Transverse colon (tissue), 4 donors: ENCODE measurements around the gene IL1RN. TPM values are rescaled to one million over a fixed set of nuclear protein-coding genes. Genes with fewer than 3 reads are reported as not detected.

Experiments
- DNase-seq: peaks from one replicate; pipeline ENCODE4 v3.0.0-alpha.2; 2019
- H3K27ac ChIP-seq, 4 donors: fragments of 200-600 bp; sonication (generic); 2 replicates each; pipeline ENCODE4 v1.5.1; 2016 to 2018; ENCODE audit warnings: inconsistent platforms in 4 of 4
- H3K27me3 ChIP-seq: fragments of 200-600 bp; sonication (generic); 2 replicates; pipeline ENCODE4 v1.5.1; 2017; ENCODE audit warnings: inconsistent platforms
- H3K36me3 ChIP-seq, 4 donors: fragments of 200-600 bp; sonication (generic); 2 replicates each; pipeline ENCODE4 v1.5.1; 2017 to 2019; ENCODE audit warnings: inconsistent platforms in 4 of 4
- H3K4me1 ChIP-seq, 4 donors: fragments of 200-600 bp; sonication (generic); 2 replicates each; pipeline ENCODE4 v1.5.1; 2017 to 2020; ENCODE audit warnings: inconsistent platforms in 4 of 4
- H3K4me3 ChIP-seq, 4 donors: fragments of 200-600 bp; sonication (generic); 1 replicate in 1 of 4; 2 replicates in 3 of 4; pipeline versions ENCODE4 v1.5.1 to v1.6.1; 2017 to 2019; ENCODE audit warnings: inconsistent platforms in 4 of 4
- H3K9me3 ChIP-seq, 2 donors: fragments of 200-600 bp; sonication (generic); 2 replicates each; pipeline ENCODE4 v1.5.1; 2017 to 2019; ENCODE audit warnings: inconsistent platforms in 2 of 2
- CTCF ChIP-seq, 5 experiments: fragments of 200-600 bp in 3 of 5; fragments of 450-650 bp in 2 of 5; sonication (generic) in 3 of 5; IDR thresholded peaks; 1 replicate in 2 of 5; 2 replicates in 3 of 5; pipeline ENCODE4 v1.5.1; 2016 to 2017; ENCODE audit warnings: antibody characterized with exemption in 5 of 5, inconsistent platforms in 3 of 5, mild to moderate bottlenecking in 2 of 5, moderate library complexity in 1 of 5
- EP300 ChIP-seq: sonication (generic); formaldehyde crosslinking; IDR thresholded peaks from one replicate; pipeline ENCODE4 v1.6.1; 2017; ENCODE audit warnings: antibody characterized with exemption, low read depth
- POLR2A ChIP-seq: fragments of 450-650 bp; IDR thresholded peaks from one replicate; pipeline ENCODE4 v1.6.1; 2016; ENCODE audit warnings: antibody characterized with exemption, mild to moderate bottlenecking, moderate library complexity
- POLR2AphosphoS5 ChIP-seq, 3 donors: sonication (generic); formaldehyde crosslinking; IDR thresholded peaks; one replicate each; pipeline ENCODE4 v1.6.1; 2016; ENCODE audit warnings: antibody characterized with exemption in 3 of 3
- WGBS, 2 donors: methylation state at CpG; one replicate each; pipeline ENCODE4 v1.1.5; 2018; ENCODE audit warnings: low coverage in 1 of 2; 5-methylcytosine and 5-hydroxymethylcytosine counted together
- in situ Hi-C, 4 donors: fragments of 200-750 bp; cut with MboI; loops; one replicate each; pipeline versions ENCODE4 v1.15.0 to v1.15.1; 2017; ENCODE audit warnings: low sequenced_read_pairs in 3 of 4, low pct_ligation_motif_present in 1 of 4, low pct_unique_long_range_greater_than_20kb in 1 of 4
- intact Hi-C: fragments of 100-400 bp; cut with DNase I; formaldehyde crosslinking; loops from one replicate; pipeline ENCODE4 v1.15.1; 2023; ENCODE audit warnings: low total_unique reads
- total RNA-seq, 4 donors: library from RNA; depleted of rRNA; stranded (reverse); fragments of >200 nt; gene quantifications; one replicate each; pipeline ENCODE4 v1.1.0, GENCODE V29; 2016

IL1RN gene
- total RNA-seq, 4 donors from 2014 or later: 0.40 to 31.8 (median 5.5) TPM

GRCh38 chr2:113137827-113138226, 10.4 kb downstream of the IL1RN start:
- H3K27ac ChIP-seq: no peak overlapping the region
- H3K4me3 ChIP-seq: no peak overlapping the region
- TF ChIP-seq EP300 (no peak), POLR2A (no peak), CTCF (IDR thresholded peaks at IDR 0.05) (no peak), POLR2AphosphoS5 (IDR thresholded peaks at IDR 0.05) (no peak)
- 100% methylated on average over 1 of the region's 1 CpG for whole genome bisulfite sequencing, 2 donors
- DNase-seq: no peak
- no peaks in the 10 kb centered on the region for H3K36me3 ChIP-seq
- intact Hi-C loops (no loop called here), in situ Hi-C loops (loop anchor here in 3 of 4 donors (10.0 to 25.0 kb wide), 2 partner anchors 57 to 224 kb away; no protein-coding TSS in a partner anchor)
- peaks cover 0 to 10% (median 3%) of the 10 kb centered on the region in 4 donors for H3K4me1 ChIP-seq
- no peaks in the 10 kb centered on the region for H3K9me3 ChIP-seq
- no peaks in the 10 kb centered on the region for H3K27me3 ChIP-seq

GRCh38 chr2:113138428-113139322, 11.3 kb downstream of the IL1RN start:
- H3K9me3 ChIP-seq: no peaks in the 10 kb centered on the region
- peak overlapping the region in 1 of 4 donors; percentile 31 for H3K27ac ChIP-seq
- DNase-seq: no peak
- H3K27me3 ChIP-seq: no peaks in the 10 kb centered on the region
- WGBS, 2 donors: 3 to 34% methylated on average over 5 to 13 of the region's 13 CpGs
- H3K4me1 ChIP-seq: peaks cover 0 to 7% (median 3%) of the 10 kb centered on the region in 4 donors
- peak overlapping the region in 1 of 4 donors; percentile 26 for H3K4me3 ChIP-seq
- H3K36me3 ChIP-seq: no peaks in the 10 kb centered on the region
- intact Hi-C loops: no loop called here
- in situ Hi-C loops: loop anchor here in 3 of 4 donors (10.0 to 25.0 kb wide), 2 partner anchors 56 to 224 kb away; no protein-coding TSS in a partner anchor
- TF ChIP-seq CTCF (IDR thresholded peaks at IDR 0.05) (peak; percentile 76 to 86 (median 84)), POLR2A (no peak)

- TF ChIP-seq CTCF (IDR thresholded peaks at IDR 0.05) (no peak), POLR2A (no peak)
- no peak overlapping the region for H3K27ac ChIP-seq
- no peaks in the 10 kb centered on the region for H3K9me3 ChIP-seq
- DNase-seq: no peak
- H3K4me3 ChIP-seq: no peak overlapping the region
- peaks cover 0 to 7% (median 3%) of the 10 kb centered on the region in 4 donors for H3K4me1 ChIP-seq
- 91 to 93% methylated on average over 4 to 6 of the region's 6 CpGs for WGBS, 2 donors
- H3K36me3 ChIP-seq: no peaks in the 10 kb centered on the region
- H3K27me3 ChIP-seq: no peaks in the 10 kb centered on the region
- intact Hi-C loops (no loop called here), in situ Hi-C loops (loop anchor here in 2 of 4 donors (10.0 to 25.0 kb wide), 2 partner anchors 53 to 221 kb away; no protein-coding TSS in a partner anchor)
These were observed 14.1 kb downstream of the IL1RN start for GRCh38 chr2:113141451-113141850.

- H3K36me3 ChIP-seq: no peaks in the 10 kb centered on the region
- no peak overlapping the region for H3K4me3 ChIP-seq
- H3K27me3 ChIP-seq: no peaks in the 10 kb centered on the region
- in situ Hi-C loops: loop anchor here in 2 of 4 donors (10.0 to 25.0 kb wide), 2 partner anchors 53 to 220 kb away; no protein-coding TSS in a partner anchor
- DNase-seq: no peak
- H3K4me1 ChIP-seq: peaks cover 0 to 7% (median 3%) of the 10 kb centered on the region in 4 donors
- H3K27ac ChIP-seq: no peak overlapping the region
- no peaks in the 10 kb centered on the region for H3K9me3 ChIP-seq
- intact Hi-C loops: no loop called here
- TF ChIP-seq POLR2AphosphoS5 (IDR thresholded peaks at IDR 0.05): no peak
- TF ChIP-seq CTCF (IDR thresholded peaks at IDR 0.05): no peak
- no peak for TF ChIP-seq POLR2A
- TF ChIP-seq EP300: no peak
- 86% methylated on average over 2 of the region's 2 CpGs; no CpG with 5 or more reads in 1 of the 2 donors for WGBS, 2 donors
These were observed 14.9 kb downstream of the IL1RN start for GRCh38 chr2:113142290-113142689.
